Stromal cell of bone marrow (primary cell): Measurements from ENCODE around the gene MARCHF10.

Source experiments
- DNase-seq: peaks from one replicate; pipeline ENCODE4 v3.0.0-alpha.2; 2012; ENCODE audit warnings: low read depth

The MARCHF10 gene

DNA sequence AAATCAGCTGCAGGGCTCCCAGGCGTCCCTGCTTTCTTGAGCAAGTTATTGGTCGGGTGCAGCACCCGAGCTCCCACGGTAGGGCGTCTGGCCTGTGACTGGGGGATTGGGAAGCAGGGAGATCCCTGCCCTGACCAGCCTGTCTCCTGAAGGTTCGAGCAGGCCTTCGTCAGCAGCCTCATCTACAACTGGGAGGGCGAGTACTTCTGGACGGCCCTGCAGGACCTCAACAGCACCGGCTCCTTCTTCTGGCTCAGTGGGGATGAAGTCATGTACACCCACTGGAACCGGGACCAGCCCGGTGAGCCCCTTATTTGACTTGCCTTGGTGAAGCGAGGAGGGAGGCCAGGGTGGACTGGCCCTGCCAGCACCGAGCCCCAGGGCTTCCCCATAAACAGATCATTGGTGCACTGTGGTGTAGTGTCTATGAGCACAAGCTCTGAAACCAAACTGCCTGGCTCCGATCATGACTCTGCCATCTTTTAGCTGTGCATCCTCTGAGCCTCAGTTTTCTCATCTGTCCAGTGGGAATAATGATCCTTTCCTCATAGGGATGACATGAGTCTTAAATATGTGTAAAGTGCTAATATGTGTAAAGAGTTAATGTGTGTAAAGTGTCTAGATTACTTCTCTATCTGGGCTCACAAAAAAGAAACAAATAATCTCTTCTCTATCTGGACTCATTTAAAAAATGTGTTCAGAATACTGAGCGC, 131.7 kb downstream of the MARCHF10 start:
- DNase-seq: no peak

DNA sequence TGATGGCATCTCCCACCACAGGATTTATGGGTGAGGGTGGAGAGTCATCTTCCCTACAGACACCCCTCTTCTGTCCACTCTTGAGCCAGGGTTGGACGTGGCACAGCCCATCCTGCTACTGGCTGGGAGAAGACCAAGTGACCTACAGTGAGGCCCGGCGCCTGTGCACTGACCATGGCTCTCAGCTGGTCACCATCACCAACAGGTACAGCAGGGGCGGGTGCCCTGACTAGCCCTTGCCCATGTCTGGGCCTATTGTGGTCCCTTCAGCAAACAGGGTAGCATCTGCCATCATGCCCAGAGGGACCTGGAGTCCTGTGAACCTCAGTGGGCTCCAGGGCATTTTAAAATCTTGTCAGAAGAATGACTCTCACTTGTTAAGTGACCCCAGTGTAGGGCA, 132.4 kb downstream of the MARCHF10 start:
- DNase-seq: no peak

DNA sequence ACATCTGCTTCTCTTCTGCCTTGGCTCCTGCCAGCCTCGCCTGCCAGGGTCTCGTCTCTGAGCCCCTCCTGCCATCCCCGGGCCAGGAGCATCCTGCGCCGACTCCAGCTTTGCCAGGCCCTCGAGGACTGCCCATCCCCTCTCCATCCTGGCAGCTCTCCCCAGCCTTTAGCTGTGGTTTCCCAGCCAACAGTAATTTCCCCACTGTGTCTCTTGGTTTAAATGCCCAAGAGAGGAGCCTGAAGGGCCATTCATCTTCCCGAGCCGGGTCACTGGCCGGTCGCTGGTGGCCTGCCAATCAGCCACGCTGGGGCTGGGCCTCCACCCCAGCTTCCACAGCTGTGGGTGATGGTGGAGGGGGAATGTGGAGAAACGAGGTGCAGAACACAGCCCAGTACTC, 132.9 kb downstream of the MARCHF10 start:
- DNase-seq: no peak

DNA sequence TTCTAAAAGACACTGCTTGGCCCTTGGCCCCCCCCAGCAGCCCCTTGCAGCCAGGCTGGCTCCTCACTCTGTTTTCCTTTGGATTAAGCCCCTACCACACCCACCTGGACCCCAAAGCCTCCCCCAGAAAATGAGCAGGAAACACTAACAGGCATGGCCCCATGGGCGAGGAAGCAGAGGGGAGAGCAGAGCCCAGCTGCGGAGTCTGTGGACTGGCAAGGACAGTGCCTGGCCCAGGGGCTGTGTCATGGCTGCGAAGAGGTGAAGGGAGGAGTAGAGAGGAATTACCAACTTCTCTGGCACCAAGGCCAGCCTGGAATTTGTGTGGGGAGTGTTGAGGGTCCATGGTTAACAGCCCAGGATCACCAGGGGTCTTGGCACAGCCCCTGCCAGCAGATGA, 133.3 kb downstream of the MARCHF10 start:
- no peak for DNase-seq

DNA sequence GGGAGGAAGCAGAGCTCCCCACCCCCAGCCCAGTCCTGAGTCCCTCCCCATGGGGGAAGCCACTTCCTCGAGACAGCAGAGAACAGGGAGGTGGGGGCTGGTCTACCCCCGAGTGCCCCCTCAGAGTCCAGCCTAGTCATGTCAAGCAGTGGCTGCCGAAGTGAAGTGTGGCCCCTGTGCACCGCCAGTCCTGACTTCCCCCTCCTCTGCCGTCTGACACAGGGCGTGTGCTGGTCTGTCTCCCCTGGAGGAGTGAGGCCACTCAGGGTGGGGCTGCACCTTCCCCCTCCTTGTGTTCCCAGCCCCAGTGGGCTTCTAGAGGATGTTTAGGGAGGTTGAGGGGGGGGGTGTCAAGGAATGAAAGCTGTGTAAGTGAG, 133.8 kb downstream of the MARCHF10 start:
- DNase-seq: no peak

DNA sequence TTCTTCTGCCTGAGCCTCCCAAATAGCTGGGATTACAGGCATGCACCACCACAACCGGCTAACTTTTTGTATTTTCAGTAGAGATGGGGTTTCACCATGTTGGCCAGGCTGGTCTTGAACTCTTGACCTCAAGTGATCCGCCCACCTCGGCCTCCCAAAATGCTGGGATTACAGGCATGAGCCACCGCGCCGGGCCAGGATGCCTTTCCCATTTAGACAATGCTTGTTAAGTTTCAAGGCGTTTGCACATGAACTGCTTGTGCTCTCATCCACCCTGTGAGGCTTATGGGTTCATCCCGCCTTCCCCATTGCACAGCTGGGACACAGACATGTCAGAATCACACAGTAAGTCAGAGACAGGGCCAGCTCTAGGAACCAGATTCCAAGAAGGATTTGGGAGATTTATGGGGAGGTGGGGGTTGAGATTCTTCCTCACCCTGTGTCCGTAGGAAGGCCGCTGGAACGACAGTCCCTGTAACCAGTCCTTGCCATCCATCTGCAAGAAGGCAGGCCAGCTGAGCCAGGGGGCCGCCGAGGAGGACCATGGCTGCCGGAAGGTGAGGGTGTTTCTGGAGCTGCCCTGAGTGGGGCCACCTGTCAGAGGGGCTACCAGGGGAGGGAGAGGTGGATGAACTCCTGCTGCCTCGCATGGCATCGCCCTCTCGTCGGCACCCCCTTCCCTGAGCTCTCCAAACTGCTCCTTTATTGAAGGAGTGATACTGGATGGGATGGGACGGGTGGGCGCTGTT, 134.3 kb downstream of the MARCHF10 start:
- no peak for DNase-seq

DNA sequence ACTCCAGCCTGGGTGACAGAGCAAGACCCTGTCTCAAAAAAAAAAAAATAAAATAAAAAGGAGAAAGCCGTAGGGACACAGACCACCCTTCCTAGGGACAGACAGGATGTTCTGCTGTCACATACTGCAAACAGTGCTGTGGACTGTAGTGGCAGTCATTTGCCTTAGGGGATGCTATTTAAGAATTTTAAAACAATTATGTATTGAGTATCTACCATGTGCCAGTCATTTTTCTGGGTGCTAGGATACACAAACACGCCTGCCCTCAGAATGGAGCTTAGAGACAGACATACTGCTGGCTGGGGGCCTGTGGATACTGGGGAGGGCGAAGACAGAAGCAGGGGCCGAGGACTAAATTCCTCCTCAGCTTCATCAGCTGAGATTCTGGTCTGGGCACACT, 135.2 kb downstream of the MARCHF10 start:
- no peak for DNase-seq

DNA sequence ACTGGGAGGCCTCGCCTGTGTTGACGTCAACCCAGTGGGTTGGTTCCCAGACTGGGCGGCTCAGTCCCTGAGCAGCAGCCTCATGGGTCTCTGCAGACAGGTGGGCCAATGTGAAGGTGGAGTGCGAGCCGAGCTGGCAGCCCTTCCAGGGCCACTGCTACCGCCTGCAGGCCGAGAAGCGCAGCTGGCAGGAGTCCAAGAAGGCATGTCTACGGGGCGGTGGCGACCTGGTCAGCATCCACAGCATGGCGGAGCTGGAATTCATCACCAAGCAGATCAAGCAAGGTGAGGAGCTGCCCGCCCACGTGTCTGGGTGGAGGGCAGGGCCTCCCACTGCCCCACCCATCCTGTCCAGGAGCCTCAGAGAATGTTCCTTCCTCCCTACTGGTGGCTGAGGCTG, 136.6 kb downstream of the MARCHF10 start:
- no peak for DNase-seq

DNA sequence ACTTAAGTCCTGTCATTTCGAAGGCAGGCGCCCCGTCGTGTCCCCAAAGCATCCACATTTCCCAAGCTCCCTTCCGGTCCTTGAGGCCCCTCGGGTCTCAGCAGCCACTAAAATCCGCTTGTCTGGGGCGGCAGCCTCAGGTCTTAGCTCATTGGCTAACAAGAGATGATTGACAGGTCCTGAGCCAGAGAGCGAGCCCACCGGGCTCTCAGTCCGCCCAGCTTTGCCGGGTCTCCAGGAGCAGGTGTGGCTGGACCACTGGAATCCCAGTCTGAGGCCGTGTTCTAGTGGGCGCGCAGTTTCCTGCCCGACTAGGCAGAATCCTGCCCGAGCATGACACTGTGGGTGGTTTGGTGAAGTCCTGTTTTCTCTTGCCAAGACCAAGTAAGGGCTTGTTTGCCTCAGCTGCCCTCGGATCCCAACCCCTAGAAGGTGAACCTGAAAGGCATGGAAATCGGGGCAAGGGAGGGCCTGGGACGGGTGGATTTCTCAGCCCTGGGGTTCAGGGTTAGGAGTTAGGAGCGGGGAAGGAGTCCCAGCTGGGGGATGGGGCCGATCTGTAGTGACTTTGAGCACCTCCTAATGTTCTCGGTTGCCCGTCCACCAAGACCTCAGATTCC, 137.8 kb downstream of the MARCHF10 start:
- DNase-seq: no peak

DNA sequence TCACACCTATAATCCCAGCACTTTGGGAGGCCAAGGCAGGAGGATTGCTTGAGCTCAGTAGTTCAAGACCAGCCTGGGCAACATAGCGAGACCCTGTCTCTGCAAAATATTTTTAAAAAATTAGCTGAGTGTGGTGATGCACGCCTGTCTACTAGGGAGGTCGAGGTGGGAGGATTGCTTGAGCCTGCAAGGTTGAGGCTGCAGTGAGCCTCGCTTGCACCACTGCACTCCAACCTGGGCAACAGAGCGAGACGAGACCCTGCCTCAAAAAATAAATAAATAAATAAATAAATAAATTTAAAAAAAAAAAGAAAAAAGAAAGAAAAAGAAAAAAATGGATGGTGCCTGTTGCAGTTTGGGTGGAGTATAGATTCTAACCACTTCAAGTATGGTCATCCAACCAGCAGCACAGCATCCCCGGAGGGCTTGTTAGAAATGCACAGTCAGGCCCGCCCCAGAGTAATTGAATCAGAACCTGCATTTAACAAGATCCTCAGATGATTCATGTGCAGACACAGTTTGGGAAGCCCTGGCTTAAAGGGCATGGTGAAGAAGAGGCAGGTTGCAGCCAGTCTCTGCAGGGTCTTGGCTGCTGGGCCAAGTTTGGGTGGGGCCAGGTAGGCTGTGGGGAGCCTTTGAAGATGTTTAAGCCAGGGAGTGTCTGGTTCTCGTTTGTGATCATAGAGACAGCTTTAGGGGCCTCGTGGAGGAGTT, 139.9 kb downstream of the MARCHF10 start:
- DNase-seq: peak; percentile 81

DNA sequence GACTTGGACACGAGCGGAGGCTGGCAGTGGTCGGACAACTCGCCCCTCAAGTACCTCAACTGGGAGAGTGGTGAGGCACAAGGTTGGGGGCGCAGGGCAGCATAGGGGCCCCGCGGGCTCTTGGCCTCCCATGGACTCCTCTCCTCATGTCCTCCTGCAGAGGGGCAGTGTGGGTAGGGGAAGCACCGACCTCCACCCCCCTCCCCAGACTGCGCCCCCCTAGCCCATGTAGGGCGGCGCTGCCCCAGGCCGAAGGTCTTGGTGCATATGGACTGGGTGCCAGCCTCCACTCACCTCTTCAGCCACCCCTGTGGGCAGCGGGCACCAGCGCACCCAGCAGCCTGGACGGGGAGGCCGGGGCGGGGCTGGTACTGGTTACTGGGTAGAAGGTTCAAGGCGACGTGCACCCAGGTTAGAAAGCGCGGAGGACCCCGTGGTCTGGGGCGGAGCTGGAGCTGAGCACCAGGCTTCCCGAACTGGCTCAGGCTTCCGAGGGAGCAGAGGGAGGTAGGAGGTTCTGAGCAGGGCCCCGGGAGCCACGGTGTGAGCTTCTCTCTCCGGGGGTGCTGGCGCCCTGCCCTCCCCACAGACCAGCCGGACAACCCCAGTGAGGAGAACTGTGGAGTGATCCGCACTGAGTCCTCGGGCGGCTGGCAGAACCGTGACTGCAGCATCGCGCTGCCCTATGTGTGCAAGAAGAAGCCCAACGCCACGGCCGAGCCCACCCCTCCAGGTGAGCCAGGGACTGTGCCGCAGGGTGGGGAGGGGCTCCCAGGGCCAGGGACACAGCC, 141.1 kb downstream of the MARCHF10 start:
- DNase-seq: no peak

DNA sequence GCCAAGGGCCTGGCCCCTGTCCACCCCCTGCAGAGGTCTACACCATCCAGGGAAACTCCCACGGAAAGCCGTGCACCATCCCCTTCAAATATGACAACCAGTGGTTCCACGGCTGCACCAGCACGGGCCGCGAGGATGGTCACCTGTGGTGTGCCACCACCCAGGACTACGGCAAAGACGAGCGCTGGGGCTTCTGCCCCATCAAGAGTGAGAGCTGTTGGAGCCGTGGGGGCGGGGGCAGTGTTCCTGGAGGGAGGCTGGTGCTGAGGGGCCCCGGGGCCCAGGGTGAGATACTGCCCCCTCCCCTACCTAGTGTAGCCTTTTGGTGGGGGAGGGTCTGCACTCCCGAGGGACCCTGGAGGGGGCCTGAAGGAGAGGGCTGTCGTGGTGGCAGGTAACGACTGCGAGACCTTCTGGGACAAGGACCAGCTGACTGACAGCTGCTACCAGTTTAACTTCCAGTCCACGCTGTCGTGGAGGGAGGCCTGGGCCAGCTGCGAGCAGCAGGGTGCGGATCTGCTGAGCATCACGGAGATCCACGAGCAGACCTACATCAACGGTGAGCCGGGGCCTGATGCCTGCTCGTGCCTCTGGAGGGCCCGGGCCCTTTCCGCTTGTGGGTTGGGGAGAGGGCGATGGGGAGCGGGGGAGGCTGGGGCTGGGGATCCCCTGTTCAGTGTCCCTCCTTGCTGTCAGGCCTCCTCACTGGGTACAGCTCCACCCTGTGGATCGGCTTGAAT, 141.9 kb downstream of the MARCHF10 start:
- DNase-seq: no peak

DNA sequence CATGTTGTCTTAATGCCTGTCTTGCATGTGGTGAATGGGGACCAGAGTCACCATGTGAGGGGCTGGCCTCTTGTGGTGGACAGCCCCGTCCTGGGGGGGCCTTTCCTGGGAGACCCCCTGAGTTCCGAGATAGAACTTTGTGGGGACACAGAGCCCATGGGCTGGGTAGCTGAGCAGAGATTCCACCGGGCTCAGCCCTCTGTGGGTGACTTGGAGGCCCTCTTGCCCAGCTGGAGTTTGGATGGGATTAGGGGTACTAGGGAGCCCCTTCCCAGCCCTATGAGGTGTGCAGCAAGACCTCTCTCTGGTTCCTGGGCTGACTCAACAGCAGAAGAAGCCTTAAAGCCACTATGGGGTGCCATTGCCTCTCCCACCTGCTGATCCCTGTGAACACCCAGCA, 142.5 kb downstream of the MARCHF10 start:
- DNase-seq: no peak

DNA sequence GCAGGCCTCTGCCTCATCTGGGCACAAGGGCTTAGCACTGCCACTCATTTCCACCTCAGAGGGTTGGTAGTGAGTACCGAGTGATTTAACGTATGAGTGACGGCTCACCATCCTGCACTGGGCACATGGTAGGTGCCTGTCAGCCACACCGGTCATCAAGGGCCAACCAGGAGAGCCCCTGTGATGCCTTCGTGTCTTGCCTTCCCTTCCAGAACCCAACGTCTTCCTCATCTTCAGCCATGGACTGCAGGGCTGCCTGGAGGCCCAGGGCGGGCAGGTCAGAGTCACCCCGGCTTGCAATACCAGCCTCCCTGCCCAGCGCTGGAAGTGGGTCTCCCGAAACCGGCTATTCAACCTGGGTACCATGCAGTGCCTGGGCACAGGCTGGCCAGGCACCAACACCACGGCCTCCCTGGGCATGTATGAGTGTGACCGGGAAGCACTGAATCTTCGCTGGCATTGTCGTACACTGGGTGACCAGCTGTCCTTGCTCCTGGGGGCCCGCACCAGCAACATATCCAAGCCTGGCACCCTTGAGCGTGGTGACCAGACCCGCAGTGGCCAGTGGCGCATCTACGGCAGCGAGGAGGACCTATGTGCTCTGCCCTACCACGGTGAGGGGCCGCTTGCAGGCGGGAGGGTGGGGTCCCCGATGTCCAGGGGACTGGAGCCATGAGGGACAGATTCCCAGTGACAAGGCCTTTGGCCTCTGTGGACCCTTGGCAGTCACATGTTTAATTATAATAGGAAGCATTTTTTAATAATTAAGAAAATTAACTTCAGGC, 143.6 kb downstream of the MARCHF10 start:
- DNase-seq: no peak

DNA sequence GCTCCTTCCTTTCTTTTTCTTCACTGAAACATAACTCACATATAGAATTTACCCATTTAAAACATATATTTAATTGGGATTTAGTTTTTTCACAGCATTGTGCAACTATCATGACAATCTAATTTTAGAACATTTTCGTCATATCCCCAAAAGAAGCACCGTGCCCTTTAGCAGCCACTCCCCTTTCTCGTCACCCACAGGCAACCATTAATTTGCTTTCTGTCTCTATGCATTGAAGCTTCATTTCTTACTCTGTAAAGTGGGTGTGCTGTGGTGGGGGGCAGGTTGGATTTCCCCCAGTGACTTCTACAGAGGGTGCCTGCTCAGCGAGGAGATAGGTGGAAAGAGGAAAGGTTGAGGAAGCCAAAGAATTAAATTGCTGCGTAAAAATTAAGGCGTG, 144.8 kb downstream of the MARCHF10 start:
- DNase-seq: no peak

DNA sequence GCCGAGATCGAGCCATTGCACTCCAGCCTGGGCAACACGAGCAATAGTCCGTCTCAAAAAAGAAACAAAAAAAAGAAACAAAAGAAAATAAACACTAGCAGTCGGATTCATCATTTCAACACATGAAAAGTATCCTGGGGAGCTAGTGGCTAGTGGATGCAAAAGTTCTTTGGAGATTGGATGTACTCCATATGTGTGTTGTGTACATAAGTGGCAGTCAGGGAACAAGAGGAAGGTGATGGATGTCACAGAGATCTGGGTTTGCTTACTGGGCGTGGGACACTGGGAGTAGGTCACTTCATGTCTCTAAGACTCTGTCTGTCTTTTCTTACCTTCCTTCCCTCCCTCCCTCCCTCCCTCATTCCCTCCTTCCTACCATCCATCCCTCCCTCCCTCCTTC, 145.3 kb downstream of the MARCHF10 start:
- DNase-seq: no peak

DNA sequence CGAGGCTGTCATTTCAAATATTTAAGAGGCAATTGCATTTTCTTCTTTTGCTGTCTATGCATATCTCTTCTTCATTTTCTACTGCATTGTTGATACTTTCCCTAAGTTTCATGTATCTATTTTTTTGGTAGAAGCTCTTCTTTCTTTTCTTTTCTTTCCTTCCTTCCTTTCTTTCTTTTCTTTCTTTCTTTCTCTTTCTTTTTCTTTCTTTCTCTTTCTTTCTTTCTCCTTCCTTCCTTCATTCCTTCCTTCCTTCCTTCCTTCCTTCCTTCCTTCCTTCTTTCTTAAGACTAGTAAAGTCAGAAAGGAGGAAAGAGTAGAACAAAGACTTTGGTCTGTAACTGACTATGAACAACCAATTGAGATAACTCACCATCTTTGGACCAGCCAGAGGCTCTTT, 146.8 kb downstream of the MARCHF10 start:
- DNase-seq: no peak

DNA sequence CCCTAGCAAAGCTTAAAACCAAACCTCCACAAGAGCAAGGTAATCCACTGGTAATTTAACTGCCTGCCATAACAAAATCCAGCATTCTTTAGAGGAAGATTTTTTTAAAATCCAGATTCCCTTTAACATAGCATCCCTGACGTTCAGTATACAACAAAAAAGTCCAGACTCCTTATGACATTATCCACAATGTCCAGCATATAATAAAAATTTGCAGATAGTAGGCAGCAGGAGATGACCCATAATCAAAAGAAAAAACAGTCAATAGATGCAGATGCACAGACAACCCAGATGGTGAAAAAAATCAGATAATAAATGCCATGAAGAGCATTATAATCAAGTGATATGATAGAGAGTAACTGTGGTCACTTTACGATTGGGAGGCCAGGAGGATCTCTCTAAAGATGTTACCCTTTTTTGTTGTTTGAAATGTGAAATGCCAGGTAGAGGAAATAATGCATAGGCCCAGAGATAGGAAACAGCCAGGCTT, 147.4 kb downstream of the MARCHF10 start:
- DNase-seq: no peak

DNA sequence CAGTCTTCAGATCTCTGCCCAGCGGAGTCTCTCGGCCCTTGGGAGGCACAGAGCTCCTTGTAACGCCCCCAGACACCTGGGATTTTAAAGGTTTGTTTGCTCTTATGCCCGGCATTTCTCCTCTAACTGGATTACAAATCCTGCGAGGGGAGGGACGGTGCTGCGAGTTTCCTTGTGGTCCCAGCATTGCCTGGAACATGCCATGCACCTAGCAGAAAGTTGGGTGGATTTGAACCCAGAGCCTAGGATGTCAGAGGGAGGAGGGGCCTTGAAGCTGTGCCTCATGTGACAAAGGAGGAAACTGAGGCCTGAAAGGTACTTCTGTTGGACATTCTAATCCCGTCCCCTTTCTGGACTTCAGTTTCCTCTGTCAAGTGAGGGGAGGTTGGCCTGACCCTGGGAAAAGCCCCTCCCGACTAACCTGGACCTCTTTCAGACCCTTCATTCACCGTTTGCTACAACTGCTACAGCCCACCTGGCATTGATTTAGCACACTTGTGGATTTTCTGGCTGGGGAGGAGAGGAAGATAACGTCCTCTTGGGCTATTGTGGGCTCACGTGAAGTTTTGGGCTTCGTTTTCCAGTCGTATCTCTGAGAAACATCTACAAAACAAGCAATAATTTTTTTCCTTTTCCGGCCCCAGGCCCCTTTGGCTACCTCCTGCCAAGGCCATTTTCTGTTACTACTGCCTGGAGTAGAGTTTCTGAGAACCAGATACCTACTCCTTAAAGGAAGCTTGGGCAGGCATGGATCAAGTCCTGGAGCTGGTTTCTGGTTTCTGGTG, 149.8 kb downstream of the MARCHF10 start:
- no peak for DNase-seq
